ENCODE data around the gene SOX9. TPM values are rescaled to one million over a fixed set of nuclear protein-coding genes. Genes with fewer than 3 reads are reported as not detected.

Gene SOX9
- total RNA-seq, 1 experiment from 2014 or later = 119 TPM

- no peak overlapping the region for H3K27ac ChIP-seq (ENCODE audit: low read length)
- H3K4me1 ChIP-seq (ENCODE audit: insufficient read depth, low read length) = peaks cover 18% of the 10 kb centered on the region
- H2AFZ ChIP-seq (ENCODE audit: low read length) = no peak overlapping the region
- no peak for ATAC-seq
- H3K9me3 ChIP-seq (ENCODE audit: low read length) = no peaks in the 10 kb centered on the region
- H3K9me2 ChIP-seq (replicated peaks; ENCODE audit: low read length) = no peaks in the 10 kb centered on the region
- no peak overlapping the region for H3K9ac ChIP-seq (ENCODE audit: low read length)
- intact Hi-C loops (cut with micrococcal nuclease) = loop anchor here (5.0 kb wide), 1 partner anchor 63 kb away; no protein-coding TSS in a partner anchor
- no peak for DNase-seq
- no peaks in the 10 kb centered on the region for H4K20me1 ChIP-seq (ENCODE audit: low read length)
- TF ChIP-seq EZH2 (IDR thresholded peaks at IDR 0.05; ENCODE audit: low read length, unreplicated experiment) (no peak), EZH2phosphoT487 (IDR thresholded peaks at IDR 0.05; ENCODE audit: borderline replicate concordance, low read length) (no peak)
- TF ChIP-seq, protein P1, sequence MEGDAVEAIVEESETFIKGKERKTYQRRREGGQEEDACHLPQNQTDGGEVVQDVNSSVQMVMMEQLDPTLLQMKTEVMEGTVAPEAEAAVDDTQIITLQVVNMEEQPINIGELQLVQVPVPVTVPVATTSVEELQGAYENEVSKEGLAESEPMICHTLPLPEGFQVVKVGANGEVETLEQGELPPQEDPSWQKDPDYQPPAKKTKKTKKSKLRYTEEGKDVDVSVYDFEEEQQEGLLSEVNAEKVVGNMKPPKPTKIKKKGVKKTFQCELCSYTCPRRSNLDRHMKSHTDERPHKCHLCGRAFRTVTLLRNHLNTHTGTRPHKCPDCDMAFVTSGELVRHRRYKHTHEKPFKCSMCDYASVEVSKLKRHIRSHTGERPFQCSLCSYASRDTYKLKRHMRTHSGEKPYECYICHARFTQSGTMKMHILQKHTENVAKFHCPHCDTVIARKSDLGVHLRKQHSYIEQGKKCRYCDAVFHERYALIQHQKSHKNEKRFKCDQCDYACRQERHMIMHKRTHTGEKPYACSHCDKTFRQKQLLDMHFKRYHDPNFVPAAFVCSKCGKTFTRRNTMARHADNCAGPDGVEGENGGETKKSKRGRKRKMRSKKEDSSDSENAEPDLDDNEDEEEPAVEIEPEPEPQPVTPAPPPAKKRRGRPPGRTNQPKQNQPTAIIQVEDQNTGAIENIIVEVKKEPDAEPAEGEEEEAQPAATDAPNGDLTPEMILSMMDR (conservative IDR thresholded peaks at IDR 0.05; ENCODE audit: low read depth, low read length) = no peak
- no peak overlapping the region for H3K4me3 ChIP-seq (ENCODE audit: low read length)
- POLR2A ChIA-PET (ENCODE audit: unreplicated experiment) = no interaction called here
- H3F3A ChIP-seq (ENCODE audit: low read length, unreplicated experiment) = no peaks in the 10 kb centered on the region
- H3K79me2 ChIP-seq (ENCODE audit: low read length) = no peaks in the 10 kb centered on the region
- CTCF ChIA-PET = no interaction called here
- no peaks in the 10 kb centered on the region for H3K27me3 ChIP-seq (ENCODE audit: low read length)
- no peak overlapping the region for H3K4me2 ChIP-seq (ENCODE audit: low read length)
- H3K36me3 ChIP-seq (ENCODE audit: low read depth, low read length) = no peaks in the 10 kb centered on the region
- no TSS peak for BruUV-seq (replicated peaks)
Observed at GRCh38 chr17:72095316-72095715, 25.5 kb upstream of the SOX9 start.

DNA sequence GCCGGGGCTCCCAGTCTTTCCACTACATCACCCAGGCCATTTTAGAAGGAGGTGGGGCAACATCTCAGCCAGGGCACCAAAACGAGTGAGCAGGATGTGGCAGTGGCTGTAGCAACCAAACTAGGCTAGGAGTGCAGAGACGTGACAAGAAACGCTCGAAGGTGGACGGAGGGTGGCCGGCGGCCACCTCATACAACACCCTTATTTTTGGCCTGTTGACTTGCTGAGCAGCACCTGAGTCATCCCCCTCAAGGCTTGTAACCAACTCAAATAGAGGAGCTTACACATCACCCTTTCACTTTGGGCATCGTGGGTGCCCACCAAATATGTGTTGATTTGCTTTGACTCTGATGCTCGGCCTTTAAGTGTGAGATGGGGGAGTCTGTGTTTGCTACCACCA, 23.7 kb upstream of the SOX9 start:
- peak overlapping the region; percentile 41 for H3K4me2 ChIP-seq (ENCODE audit: low read length)
- BruUV-seq (replicated peaks) = no TSS peak
- H3K27ac ChIP-seq (ENCODE audit: low read length) = peak overlapping the region; percentile 65
- ChIA-PET POLR2A (ENCODE audit: unreplicated experiment) (interaction anchor here (0.7 kb wide), 1 partner anchor 10 kb away, joined by 4 read pairs; no protein-coding TSS in a partner anchor), CTCF (interaction anchor here (0.5 to 1.2 kb wide), 3 partner anchors 294 to 1132 kb away, joined by 4 to 10 read pairs (median 5); no protein-coding TSS in a partner anchor)
- H3K79me2 ChIP-seq (ENCODE audit: low read length) = no peaks in the 10 kb centered on the region
- H3K4me3 ChIP-seq (ENCODE audit: low read length) = peak overlapping the region; percentile 3; the same call in 1 of the 2 replicates
- H2AFZ ChIP-seq (ENCODE audit: low read length) = peak overlapping the region; percentile 22
- no peaks in the 10 kb centered on the region for H3K27me3 ChIP-seq (ENCODE audit: low read length)
- H3K36me3 ChIP-seq (ENCODE audit: low read depth, low read length) = no peaks in the 10 kb centered on the region
- no peaks in the 10 kb centered on the region for H3F3A ChIP-seq (ENCODE audit: low read length, unreplicated experiment)
- peaks cover 18% of the 10 kb centered on the region for H3K4me1 ChIP-seq (ENCODE audit: insufficient read depth, low read length)
- no peak overlapping the region; the same call in 1 of the 2 replicates for H3K9ac ChIP-seq (ENCODE audit: low read length)
- H3K9me2 ChIP-seq (replicated peaks; ENCODE audit: low read length) = no peaks in the 10 kb centered on the region
- H3K9me3 ChIP-seq (ENCODE audit: low read length) = no peaks in the 10 kb centered on the region
- DNase-seq (peak; percentile 99), ATAC-seq (peak; percentile 98)
- no peak for TF ChIP-seq EZH2phosphoT487 (IDR thresholded peaks at IDR 0.05; ENCODE audit: borderline replicate concordance, low read length)
- no peak for TF ChIP-seq EZH2 (IDR thresholded peaks at IDR 0.05; ENCODE audit: low read length, unreplicated experiment)
- TF ChIP-seq, protein P1 (conservative IDR thresholded peaks at IDR 0.05; ENCODE audit: low read depth, low read length) = no peak
- intact Hi-C loops (cut with micrococcal nuclease) = loop anchor here (1.0 to 5.0 kb wide), 3 partner anchors 65 to 443 kb away; no protein-coding TSS in a partner anchor
- H4K20me1 ChIP-seq (ENCODE audit: low read length) = no peaks in the 10 kb centered on the region

DNA sequence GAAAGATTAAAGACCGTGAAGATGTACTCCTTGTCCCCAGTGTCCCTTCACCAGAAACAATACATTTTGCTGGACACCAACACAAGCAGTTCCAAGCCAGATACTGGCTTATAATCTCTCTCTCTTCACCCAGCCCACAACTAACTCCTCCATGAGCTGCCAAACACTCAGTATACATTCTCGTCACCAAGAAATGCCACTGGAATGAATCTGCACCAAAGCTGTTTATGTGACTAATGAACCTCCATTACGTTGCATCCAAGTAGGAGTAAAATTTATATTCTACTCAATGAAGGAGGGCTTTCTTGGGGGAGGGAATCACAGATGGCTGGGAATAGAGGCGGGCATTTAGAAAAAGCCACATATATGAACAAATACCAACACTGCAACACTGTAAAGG, 20.9 kb upstream of the SOX9 start:
- Histone ChIP-seq H3K36me3 (ENCODE audit: low read depth, low read length) (no peaks in the 10 kb centered on the region), H3K27me3 (ENCODE audit: low read length) (no peaks in the 10 kb centered on the region), H3K9me3 (ENCODE audit: low read length) (no peaks in the 10 kb centered on the region), H4K20me1 (ENCODE audit: low read length) (no peaks in the 10 kb centered on the region), H3F3A (ENCODE audit: low read length, unreplicated experiment) (no peaks in the 10 kb centered on the region), H3K4me3 (ENCODE audit: low read length) (no peak overlapping the region), H2AFZ (ENCODE audit: low read length) (no peak overlapping the region), H3K9ac (ENCODE audit: low read length) (no peak overlapping the region), H3K9me2 (replicated peaks; ENCODE audit: low read length) (no peaks in the 10 kb centered on the region), H3K4me2 (ENCODE audit: low read length) (no peak overlapping the region), H3K79me2 (ENCODE audit: low read length) (no peaks in the 10 kb centered on the region), H3K4me1 (ENCODE audit: insufficient read depth, low read length) (peaks cover 21% of the 10 kb centered on the region), H3K27ac (ENCODE audit: low read length) (no peak overlapping the region)
- ATAC-seq = no peak
- TF ChIP-seq EZH2phosphoT487 (IDR thresholded peaks at IDR 0.05; ENCODE audit: borderline replicate concordance, low read length) (no peak), EZH2 (IDR thresholded peaks at IDR 0.05; ENCODE audit: low read length, unreplicated experiment) (no peak)
- TF ChIP-seq, protein P1 (conservative IDR thresholded peaks at IDR 0.05; ENCODE audit: low read depth, low read length) = no peak
- CTCF ChIA-PET = no interaction called here
- POLR2A ChIA-PET (ENCODE audit: unreplicated experiment) = no interaction called here
- DNase-seq = no peak
- no TSS peak for BruUV-seq (replicated peaks)
- intact Hi-C loops (cut with micrococcal nuclease) = loop anchor here (5.0 kb wide), 1 partner anchor 68 kb away; no protein-coding TSS in a partner anchor

All from PC-3 (cell line).